SU-DHL-6 (cell line): ENCODE data around the gene RNF43.

Experiments
- H2AFZ ChIP-seq: fragments of 200-600 bp; sonication (generic); 2 replicates; pipeline ENCODE4 v1.6.1; 2014; ENCODE audit warnings: low read depth, mild to moderate bottlenecking, moderate library complexity, mixed read lengths, antibody characterized with exemption, low read length; ENCODE audit not compliant: severe bottlenecking
- H3F3A ChIP-seq: fragments of 200-600 bp; shearing (Covaris generic); 2 replicates; pipeline ENCODE4 v1.6.0; 2016; ENCODE audit warnings: antibody characterized with exemption, mild to moderate bottlenecking; ENCODE audit not compliant: insufficient read depth
- H3K27ac ChIP-seq: fragments of 200-600 bp; sonication (generic); 2 replicates; pipeline ENCODE4 v1.5.1; 2016; ENCODE audit warnings: low read depth, mild to moderate bottlenecking, low read length, moderate library complexity, mixed read lengths
- H3K27me3 ChIP-seq: fragments of 200-600 bp; sonication (generic), shearing (Covaris generic); 2 replicates; pipeline ENCODE4 v1.6.0; 2014; ENCODE audit warnings: mild to moderate bottlenecking, low read length
- H3K36me3 ChIP-seq: fragments of 200-600 bp; sonication (generic); 2 replicates; pipeline ENCODE4 v1.6.1; 2014; ENCODE audit warnings: mild to moderate bottlenecking, low read length, mixed read lengths
- H3K4me2 ChIP-seq: fragments of 300-600, 200-600 bp; shearing (Covaris generic), sonication (generic); 2 replicates; pipeline ENCODE4 v1.6.0; 2014; ENCODE audit warnings: low read length, low read depth, mild to moderate bottlenecking; ENCODE audit not compliant: poor library complexity, severe bottlenecking
- H3K4me3 ChIP-seq: fragments of 200-600 bp; sonication (generic); 2 replicates; pipeline ENCODE4 v1.5.1; 2014; ENCODE audit warnings: antibody characterized with exemption, low read length, mild to moderate bottlenecking, mixed read lengths; ENCODE audit not compliant: insufficient read depth, poor library complexity, severe bottlenecking
- H3K79me2 ChIP-seq: fragments of 200-600 bp; sonication (generic); 2 replicates; pipeline ENCODE4 v1.6.1; 2014; ENCODE audit warnings: mild to moderate bottlenecking, low read length, moderate library complexity; ENCODE audit not compliant: insufficient read depth
- H3K9ac ChIP-seq: fragments of 200-600 bp; sonication (generic); 2 replicates; pipeline ENCODE4 v1.7.0; 2014; ENCODE audit warnings: mild to moderate bottlenecking, low read length
- H3K9me2 ChIP-seq: fragments of 200-600 bp; sonication (generic); replicated peaks from 2 replicates; pipeline ENCODE4 v1.6.1; 2014; ENCODE audit warnings: low read length; ENCODE audit not compliant: insufficient read depth
- H3K9me3 ChIP-seq: fragments of 200-600 bp; sonication (generic); 2 replicates; pipeline ENCODE4 v1.6.1; 2014; ENCODE audit warnings: low read length, mixed read lengths; ENCODE audit not compliant: insufficient read depth
- H4K20me1 ChIP-seq: fragments of 200-600 bp; sonication (generic); 2 replicates; pipeline ENCODE4 v1.6.1; 2014; ENCODE audit warnings: low read depth, mild to moderate bottlenecking, antibody characterized with exemption, low read length, moderate library complexity, mixed read lengths
- CTCF ChIP-seq: fragments of 200-600 bp; sonication (generic); IDR thresholded peaks from one replicate; pipeline ENCODE4 v1.5.1; 2017; ENCODE audit warnings: antibody characterized with exemption, mild to moderate bottlenecking, low read length, moderate library complexity; ENCODE audit not compliant: insufficient read depth, poor library complexity, severe bottlenecking
- EZH2phosphoT487 ChIP-seq: fragments of 200-600 bp; sonication (generic), shearing (Covaris generic); conservative IDR thresholded peaks from 2 replicates; pipeline ENCODE4 v1.6.1; 2018; ENCODE audit warnings: mild to moderate bottlenecking, antibody characterized with exemption, low read length, moderate library complexity, mixed read lengths

RNF43 gene

GRCh38 chr17:58375811-58376210 is 41.5 kb downstream of the RNF43 start:
- Histone ChIP-seq H3K79me2 (no peaks in the 10 kb centered on the region), H3K36me3 (no peaks in the 10 kb centered on the region), H4K20me1 (no peaks in the 10 kb centered on the region), H3F3A (no peaks in the 10 kb centered on the region), H2AFZ (no peak overlapping the region), H3K27me3 (no peaks in the 10 kb centered on the region), H3K9ac (no peak overlapping the region), H3K27ac (no peak overlapping the region), H3K9me3 (no peaks in the 10 kb centered on the region), H3K4me2 (no peak overlapping the region), H3K4me3 (no peak overlapping the region), H3K9me2 (no peaks in the 10 kb centered on the region)
- TF ChIP-seq EZH2phosphoT487: no peak

DNA sequence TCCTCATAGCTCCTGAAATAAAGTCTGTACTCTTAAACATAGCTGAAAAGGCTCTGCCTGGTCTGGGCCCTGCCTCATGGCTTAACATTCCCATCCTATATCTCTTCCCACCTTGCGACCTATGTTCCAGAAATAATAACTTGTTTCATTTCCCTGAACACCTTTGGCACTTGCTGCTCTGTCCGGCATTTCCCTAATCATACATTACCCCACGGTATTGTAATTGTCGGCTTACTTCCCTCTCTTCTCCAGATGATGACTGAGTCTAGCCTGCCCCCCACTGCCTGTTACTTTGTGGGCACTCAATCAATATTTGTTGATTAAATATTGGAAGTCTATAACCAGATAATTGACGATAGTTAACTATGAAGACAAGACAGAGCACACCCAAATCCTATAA is 42.1 kb downstream of the RNF43 start:
- Histone ChIP-seq H2AFZ (no peak overlapping the region), H3K9me2 (no peaks in the 10 kb centered on the region), H4K20me1 (no peaks in the 10 kb centered on the region), H3K9me3 (no peaks in the 10 kb centered on the region), H3K4me2 (no peak overlapping the region), H3K79me2 (no peaks in the 10 kb centered on the region), H3K27me3 (no peaks in the 10 kb centered on the region), H3K9ac (no peak overlapping the region), H3K4me3 (no peak overlapping the region), H3K36me3 (no peaks in the 10 kb centered on the region), H3K27ac (no peak overlapping the region), H3F3A (no peaks in the 10 kb centered on the region)
- TF ChIP-seq EZH2phosphoT487 (no peak), CTCF (no peak)

DNA sequence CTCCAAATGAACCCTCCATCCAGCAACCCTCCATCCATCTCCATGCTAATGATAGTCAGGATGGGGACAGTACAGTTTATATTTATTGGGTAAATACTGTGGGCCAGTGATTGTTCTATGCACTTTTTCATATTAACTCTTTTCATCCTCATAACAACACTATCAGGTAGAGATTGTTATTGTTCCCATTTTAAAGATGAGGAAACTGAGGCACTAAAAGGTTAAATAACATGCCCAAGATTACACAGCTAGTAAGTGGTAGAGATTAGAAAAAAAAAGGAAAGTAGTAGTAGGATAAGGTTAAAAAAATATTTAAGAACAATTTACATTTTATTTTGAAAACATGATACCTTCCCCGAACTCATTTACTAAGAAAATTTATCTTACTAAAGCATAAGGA is 43.4 kb downstream of the RNF43 start:
- TF ChIP-seq EZH2phosphoT487: no peak
- TF ChIP-seq CTCF: no peak
- H4K20me1 ChIP-seq: no peaks in the 10 kb centered on the region
- H2AFZ ChIP-seq: no peak overlapping the region
- no peak overlapping the region for H3K9ac ChIP-seq
- no peaks in the 10 kb centered on the region for H3K9me3 ChIP-seq
- H3K36me3 ChIP-seq: no peaks in the 10 kb centered on the region
- H3K4me2 ChIP-seq: no peak overlapping the region
- no peaks in the 10 kb centered on the region for H3F3A ChIP-seq
- H3K79me2 ChIP-seq: no peaks in the 10 kb centered on the region
- no peak overlapping the region for H3K4me3 ChIP-seq
- no peaks in the 10 kb centered on the region for H3K27me3 ChIP-seq
- no peak overlapping the region for H3K27ac ChIP-seq
- H3K9me2 ChIP-seq: no peaks in the 10 kb centered on the region

DNA sequence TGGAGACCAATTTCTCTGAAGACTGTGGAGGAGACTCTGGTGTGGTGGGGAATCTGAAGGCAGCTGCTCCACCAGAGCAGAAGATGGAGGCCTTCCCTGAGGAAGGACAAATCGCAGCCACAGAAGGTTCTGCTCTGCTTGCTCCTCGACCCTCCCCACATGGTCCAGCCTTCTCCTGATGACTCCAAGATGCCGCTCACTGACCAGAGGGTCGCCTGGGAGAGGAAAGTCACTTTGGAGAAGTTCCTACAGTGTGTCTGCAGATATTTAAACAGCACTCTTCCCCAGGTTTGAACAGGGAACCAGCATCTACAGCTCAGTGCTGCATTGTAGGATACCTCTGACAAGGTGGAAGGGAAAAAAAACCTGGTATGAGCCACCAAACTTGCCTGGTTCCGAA is 44.3 kb downstream of the RNF43 start:
- TF ChIP-seq CTCF (no peak), EZH2phosphoT487 (no peak)
- H3K4me3 ChIP-seq: no peak overlapping the region
- no peaks in the 10 kb centered on the region for H3K36me3 ChIP-seq
- H3F3A ChIP-seq: no peaks in the 10 kb centered on the region
- H3K9me2 ChIP-seq: no peaks in the 10 kb centered on the region
- H3K27me3 ChIP-seq: no peaks in the 10 kb centered on the region
- H4K20me1 ChIP-seq: no peaks in the 10 kb centered on the region
- H3K79me2 ChIP-seq: no peaks in the 10 kb centered on the region
- no peak overlapping the region for H3K9ac ChIP-seq
- no peaks in the 10 kb centered on the region for H3K9me3 ChIP-seq
- no peak overlapping the region for H2AFZ ChIP-seq
- no peak overlapping the region for H3K27ac ChIP-seq
- no peak overlapping the region for H3K4me2 ChIP-seq
